ENCODE data around the gene ZFAND4.

ZFAND4 gene

GRCh38 chr10:45653454-45653853, 19.1 kb downstream of the ZFAND4 start:
- no peak for DNase-seq (ENCODE audit: extremely low read depth, insufficient read length)
- Histone ChIP-seq H3K27me3 (replicated peaks; ENCODE audit: control insufficient read depth, insufficient read depth, low read length) (no peaks in the 10 kb centered on the region), H3K4me3 (replicated peaks; ENCODE audit: low read depth, low read length) (no peak overlapping the region), H3K36me3 (ENCODE audit: control insufficient read depth, insufficient read depth, low read length) (no peaks in the 10 kb centered on the region; the same call in 1 of the 2 replicates)
- no peak for TF ChIP-seq CTCF (IDR thresholded peaks at IDR 0.05; ENCODE audit: insufficient read depth, low read length, poor library complexity, severe bottlenecking)

DNA sequence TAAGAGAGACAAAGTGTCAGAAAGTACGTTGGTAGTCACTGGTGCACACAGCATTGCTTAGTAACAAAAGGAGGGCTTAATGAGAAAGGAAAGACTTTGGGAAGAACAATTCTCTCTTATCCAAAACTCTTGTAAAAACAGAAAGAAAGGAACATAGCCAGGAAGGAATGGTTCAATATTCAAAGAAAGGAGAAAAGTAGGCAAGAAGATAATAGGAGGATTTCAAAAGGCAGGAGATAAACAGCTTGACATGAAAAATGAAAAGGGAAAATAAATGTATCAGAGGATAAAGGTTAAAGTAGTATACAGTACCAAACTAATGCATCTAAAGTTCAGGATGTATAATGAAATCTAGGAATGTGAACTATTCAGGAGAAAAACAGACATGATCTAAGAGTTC, 20.1 kb downstream of the ZFAND4 start:
- no peak overlapping the region for H3K4me3 ChIP-seq (replicated peaks; ENCODE audit: low read depth, low read length)
- DNase-seq (ENCODE audit: extremely low read depth, insufficient read length), result no peak
- H3K27me3 ChIP-seq (replicated peaks; ENCODE audit: control insufficient read depth, insufficient read depth, low read length), result no peaks in the 10 kb centered on the region
- TF ChIP-seq CTCF (IDR thresholded peaks at IDR 0.05; ENCODE audit: insufficient read depth, low read length, poor library complexity, severe bottlenecking), result no peak
- no peaks in the 10 kb centered on the region; the same call in 1 of the 2 replicates for H3K36me3 ChIP-seq (ENCODE audit: control insufficient read depth, insufficient read depth, low read length)

- no peak for DNase-seq (ENCODE audit: extremely low read depth, insufficient read length)
- Histone ChIP-seq H3K36me3 (ENCODE audit: control insufficient read depth, insufficient read depth, low read length) (no peaks in the 10 kb centered on the region; the same call in 1 of the 2 replicates), H3K27me3 (replicated peaks; ENCODE audit: control insufficient read depth, insufficient read depth, low read length) (no peaks in the 10 kb centered on the region), H3K4me3 (replicated peaks; ENCODE audit: low read depth, low read length) (no peak overlapping the region)
- no peak for TF ChIP-seq CTCF (IDR thresholded peaks at IDR 0.05; ENCODE audit: insufficient read depth, low read length, poor library complexity, severe bottlenecking)
Measured at GRCh38 chr10:45649296-45649695, 23.3 kb downstream of the ZFAND4 start.

- H3K36me3 ChIP-seq (ENCODE audit: control insufficient read depth, insufficient read depth, low read length), result no peaks in the 10 kb centered on the region; the same call in 1 of the 2 replicates
- H3K27me3 ChIP-seq (replicated peaks; ENCODE audit: control insufficient read depth, insufficient read depth, low read length), result no peaks in the 10 kb centered on the region
- DNase-seq (ENCODE audit: extremely low read depth, insufficient read length), result no peak
- no peak overlapping the region for H3K4me3 ChIP-seq (replicated peaks; ENCODE audit: low read depth, low read length)
- TF ChIP-seq CTCF (IDR thresholded peaks at IDR 0.05; ENCODE audit: insufficient read depth, low read length, poor library complexity, severe bottlenecking), result no peak
Measured at GRCh38 chr10:45647118-45647517, 25.5 kb downstream of the ZFAND4 start.

GRCh38 chr10:45646384-45647050, 26.1 kb downstream of the ZFAND4 start:
- no peak for DNase-seq (ENCODE audit: extremely low read depth, insufficient read length)
- no peak for TF ChIP-seq CTCF (IDR thresholded peaks at IDR 0.05; ENCODE audit: insufficient read depth, low read length, poor library complexity, severe bottlenecking)
- Histone ChIP-seq H3K36me3 (ENCODE audit: control insufficient read depth, insufficient read depth, low read length) (no peaks in the 10 kb centered on the region; the same call in none of the 2 replicates), H3K4me3 (replicated peaks; ENCODE audit: low read depth, low read length) (no peak overlapping the region), H3K27me3 (replicated peaks; ENCODE audit: control insufficient read depth, insufficient read depth, low read length) (no peaks in the 10 kb centered on the region)

Measured in GM06990 (cell line).